ENCODE data around the gene AGPAT2.

The AGPAT2 gene

GRCh38 chr9:136678034-136678433 lies 9.2 kb downstream of the AGPAT2 start:
- no peak overlapping the region for H3K4me3 ChIP-seq (ENCODE audit: low read depth, low read length)
- DNase-seq (ENCODE audit: low read depth): no peak
- TF ChIP-seq, protein P1, sequence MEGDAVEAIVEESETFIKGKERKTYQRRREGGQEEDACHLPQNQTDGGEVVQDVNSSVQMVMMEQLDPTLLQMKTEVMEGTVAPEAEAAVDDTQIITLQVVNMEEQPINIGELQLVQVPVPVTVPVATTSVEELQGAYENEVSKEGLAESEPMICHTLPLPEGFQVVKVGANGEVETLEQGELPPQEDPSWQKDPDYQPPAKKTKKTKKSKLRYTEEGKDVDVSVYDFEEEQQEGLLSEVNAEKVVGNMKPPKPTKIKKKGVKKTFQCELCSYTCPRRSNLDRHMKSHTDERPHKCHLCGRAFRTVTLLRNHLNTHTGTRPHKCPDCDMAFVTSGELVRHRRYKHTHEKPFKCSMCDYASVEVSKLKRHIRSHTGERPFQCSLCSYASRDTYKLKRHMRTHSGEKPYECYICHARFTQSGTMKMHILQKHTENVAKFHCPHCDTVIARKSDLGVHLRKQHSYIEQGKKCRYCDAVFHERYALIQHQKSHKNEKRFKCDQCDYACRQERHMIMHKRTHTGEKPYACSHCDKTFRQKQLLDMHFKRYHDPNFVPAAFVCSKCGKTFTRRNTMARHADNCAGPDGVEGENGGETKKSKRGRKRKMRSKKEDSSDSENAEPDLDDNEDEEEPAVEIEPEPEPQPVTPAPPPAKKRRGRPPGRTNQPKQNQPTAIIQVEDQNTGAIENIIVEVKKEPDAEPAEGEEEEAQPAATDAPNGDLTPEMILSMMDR (IDR thresholded peaks at IDR 0.05; ENCODE audit: control insufficient read depth, extremely low read depth, insufficient read depth): no peak

DNA sequence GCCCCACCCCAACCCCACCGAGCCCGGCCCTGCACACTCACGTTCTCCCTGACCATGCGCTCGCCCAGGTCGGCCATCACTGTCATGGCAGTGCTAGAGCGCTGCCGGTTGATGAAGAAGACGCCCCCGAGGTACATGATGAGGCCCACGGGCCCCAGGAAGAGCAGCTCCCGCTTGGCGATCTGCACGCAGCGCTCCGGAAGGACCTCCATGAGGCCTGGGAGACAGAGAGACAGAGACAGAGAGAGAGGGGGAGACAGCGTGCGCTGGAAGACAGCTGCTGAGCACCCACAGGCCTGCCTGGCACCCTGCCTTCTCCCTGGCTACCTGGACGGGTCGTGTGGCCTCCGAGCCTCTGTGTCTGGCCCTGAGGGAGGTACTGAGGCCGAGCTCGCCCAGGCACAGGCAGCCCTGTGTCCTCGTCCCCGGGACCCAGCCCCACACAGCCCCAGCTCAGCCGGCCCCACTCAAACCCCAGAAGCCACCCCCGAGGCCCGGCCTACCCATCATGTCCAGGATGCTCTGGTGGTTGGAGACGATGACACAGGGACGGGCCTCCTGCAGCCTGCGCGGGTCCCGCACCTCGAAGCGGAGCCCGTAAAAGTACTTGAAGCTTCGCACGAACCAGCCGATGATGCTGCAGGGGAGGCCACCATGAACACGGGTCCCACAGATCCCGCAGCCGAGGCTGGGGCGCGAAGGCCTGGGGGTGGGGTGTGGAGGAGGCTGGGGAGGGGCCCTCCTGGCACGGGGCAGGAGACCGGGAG lies 10.2 kb downstream of the AGPAT2 start:
- TF ChIP-seq, protein P1 (IDR thresholded peaks at IDR 0.05; ENCODE audit: control insufficient read depth, extremely low read depth, insufficient read depth): no peak
- DNase-seq (ENCODE audit: low read depth): no peak
- no peak overlapping the region for H3K4me3 ChIP-seq (ENCODE audit: low read depth, low read length)

GRCh38 chr9:136676297-136676794 lies 10.9 kb downstream of the AGPAT2 start:
- TF ChIP-seq, protein P1 (IDR thresholded peaks at IDR 0.05; ENCODE audit: control insufficient read depth, extremely low read depth, insufficient read depth): no peak
- DNase-seq (ENCODE audit: low read depth): no peak

GRCh38 chr9:136675477-136676296 lies 11.6 kb downstream of the AGPAT2 start:
- H3K4me3 ChIP-seq (ENCODE audit: low read depth, low read length): no peak overlapping the region
- TF ChIP-seq, protein P1 (IDR thresholded peaks at IDR 0.05; ENCODE audit: control insufficient read depth, extremely low read depth, insufficient read depth): no peak
- no peak for DNase-seq (ENCODE audit: low read depth)

More at GRCh38 chr9:136676297-136676794, 10.9 kb downstream of the AGPAT2 start:
- no peak overlapping the region for H3K4me3 ChIP-seq (ENCODE audit: low read depth, low read length)

DNA sequence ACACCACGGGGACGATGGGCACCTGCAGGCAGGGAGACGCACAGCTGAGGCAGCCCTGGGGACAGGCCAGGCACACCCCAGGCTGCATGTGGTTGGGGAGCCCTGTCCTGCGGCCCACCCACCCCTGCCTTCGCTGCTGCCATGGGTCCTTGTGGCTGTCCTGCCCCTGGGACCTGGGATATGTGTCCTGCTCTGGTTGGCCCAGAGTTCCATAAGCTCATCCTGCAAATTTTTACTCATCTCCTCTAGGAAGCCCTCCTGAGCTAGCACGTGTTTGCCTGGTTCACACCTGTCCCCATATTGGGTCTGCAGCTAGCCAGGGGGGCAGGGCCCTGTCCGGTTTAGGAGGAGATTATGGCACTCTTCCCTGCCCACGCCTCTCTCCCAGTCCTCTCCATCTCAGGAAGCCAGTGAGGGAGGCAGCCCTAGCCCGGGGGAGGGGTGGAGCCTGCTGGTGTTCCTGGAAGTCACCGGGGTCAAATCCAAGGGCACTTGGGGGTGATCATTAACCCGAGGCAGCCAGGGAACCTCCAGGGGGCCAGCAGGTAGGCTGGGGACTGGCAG lies 12.4 kb downstream of the AGPAT2 start:
- H3K4me3 ChIP-seq (ENCODE audit: low read depth, low read length): no peak overlapping the region
- DNase-seq (ENCODE audit: low read depth): no peak
- TF ChIP-seq, protein P1 (IDR thresholded peaks at IDR 0.05; ENCODE audit: control insufficient read depth, extremely low read depth, insufficient read depth): no peak

DNA sequence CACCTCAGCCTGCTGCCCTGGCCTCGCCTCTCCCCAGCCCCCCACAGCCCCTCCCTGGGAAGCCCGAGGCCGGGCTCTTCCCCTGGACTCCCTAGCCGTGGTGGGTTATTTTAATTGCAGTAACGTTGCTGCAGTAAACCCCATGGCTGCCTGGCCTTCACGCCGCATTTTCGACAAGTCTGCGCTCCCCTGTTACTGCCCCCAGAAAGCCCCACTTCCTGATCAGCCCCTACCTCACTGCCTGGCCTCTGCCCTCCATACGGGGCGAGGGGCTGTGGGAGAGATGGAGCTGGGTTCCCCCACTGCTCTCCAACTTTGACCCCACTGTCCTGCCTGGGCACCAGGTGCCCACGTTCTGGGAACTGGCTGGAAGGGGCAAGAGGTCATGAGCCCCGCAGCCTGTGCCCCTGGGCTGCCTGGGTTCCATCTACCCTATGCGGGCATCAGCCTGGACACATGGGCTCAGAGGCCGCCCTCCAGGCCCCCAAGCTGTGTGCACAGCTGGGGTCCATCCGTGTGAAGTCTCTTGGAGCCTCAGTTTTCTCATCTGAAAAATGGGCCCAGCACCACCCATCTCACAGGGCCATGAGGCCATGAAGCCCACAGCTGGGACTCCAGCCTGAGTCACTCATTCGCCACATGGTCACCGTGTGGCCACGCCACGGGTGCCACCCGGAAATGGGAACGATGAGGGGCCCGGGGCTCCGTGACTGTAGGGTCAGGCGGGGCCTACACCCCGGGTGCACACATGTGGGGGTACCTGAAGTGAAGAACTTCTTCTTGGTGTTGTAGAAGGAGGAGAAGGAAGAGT lies 13.1 kb downstream of the AGPAT2 start:
- DNase-seq (ENCODE audit: low read depth): no peak
- no peak overlapping the region for H3K4me3 ChIP-seq (ENCODE audit: low read depth, low read length)
- TF ChIP-seq, protein P1 (IDR thresholded peaks at IDR 0.05; ENCODE audit: control insufficient read depth, extremely low read depth, insufficient read depth): no peak
